Stimulated activated naive CD8-positive, alpha-beta T cell treated with anti-CD3 and anti-CD28 coated beads, Interleukin-15, Interleukin-2, amounts not matched to agents 100 ng/mL and 50 ng/mL, for 24 hours (primary cell): ENCODE measurements around the gene ARHGEF10L.

Experiments used
- H3K27ac Mint-ChIP-seq: one replicate; pipeline ENCODE4 v1.8.0; 2021; ENCODE audit warnings: mild to moderate bottlenecking, mixed read lengths
- H3K27me3 Mint-ChIP-seq: one replicate; pipeline ENCODE4 v1.8.0; 2021; ENCODE audit warnings: mixed read lengths
- H3K36me3 Mint-ChIP-seq: one replicate; pipeline ENCODE4 v1.8.0; 2021; ENCODE audit warnings: low read depth, mixed read lengths
- H3K4me1 Mint-ChIP-seq: one replicate; pipeline ENCODE4 v1.8.0; 2021; ENCODE audit warnings: low read depth, mixed read lengths
- H3K4me3 Mint-ChIP-seq: one replicate; pipeline ENCODE4 v1.8.0; 2021; ENCODE audit warnings: mild to moderate bottlenecking, mixed read lengths
- H3K9me3 Mint-ChIP-seq: one replicate; pipeline ENCODE4 v1.8.0; 2021; ENCODE audit warnings: mixed read lengths

ARHGEF10L gene

DNA sequence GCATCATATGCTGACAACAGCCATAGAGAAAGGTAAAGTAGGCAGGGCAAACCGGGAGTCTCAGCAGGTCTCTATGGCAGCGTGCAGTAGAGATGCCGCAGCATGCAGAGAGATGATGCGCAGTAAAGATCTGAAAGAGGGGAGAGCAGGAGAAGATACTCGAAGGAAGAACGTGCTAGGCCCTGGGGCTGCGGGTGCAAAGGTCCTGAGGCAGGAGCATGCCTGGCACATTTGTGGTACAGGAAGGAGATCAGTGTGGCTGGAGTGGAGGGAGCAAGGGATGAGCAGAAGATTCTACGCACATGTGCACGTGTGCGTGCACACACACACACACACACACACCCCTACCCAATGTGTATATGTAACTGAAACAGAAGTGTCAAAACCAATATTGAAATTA is 45.0 kb downstream of the ARHGEF10L start:
- H3K27ac Mint-ChIP-seq: no peak overlapping the region

DNA sequence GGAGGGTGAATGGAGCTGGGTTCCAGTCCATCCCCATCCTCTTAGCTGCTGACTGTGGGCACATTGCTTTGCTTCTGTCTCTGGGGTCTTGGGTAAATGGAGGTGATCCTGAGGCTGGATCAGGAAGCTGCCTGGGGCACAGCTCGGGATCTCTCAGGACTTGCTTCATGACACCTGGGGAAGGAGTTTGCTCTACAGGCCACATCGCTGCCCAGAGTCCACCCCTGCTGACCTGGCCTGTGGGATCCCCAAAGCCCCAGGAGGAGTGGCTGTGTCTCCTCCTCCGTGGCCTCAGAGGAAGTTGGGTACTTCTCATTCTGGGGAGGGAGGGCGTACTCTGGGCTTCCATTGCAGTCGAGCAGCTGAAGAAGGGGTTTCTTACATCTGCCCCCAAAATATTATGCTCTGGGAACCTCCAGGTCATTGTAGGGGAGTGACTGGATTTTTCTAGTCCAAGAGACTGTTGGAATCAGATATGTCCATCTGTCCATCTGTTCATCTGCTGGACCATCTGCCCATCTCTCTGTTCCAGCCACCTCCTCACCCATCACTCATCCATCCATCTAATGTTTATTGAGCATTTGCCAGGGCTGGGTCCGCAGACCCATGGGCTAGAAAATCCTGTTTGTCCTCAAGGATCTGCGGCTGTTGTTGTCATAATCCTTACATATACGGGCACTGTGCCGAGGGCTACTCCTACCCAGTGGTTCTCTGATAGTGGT is 45.9 kb downstream of the ARHGEF10L start:
- Mint-ChIP-seq H3K9me3 (no peaks in the 10 kb centered on the region), H3K36me3 (no peaks in the 10 kb centered on the region), H3K4me1 (no peaks in the 10 kb centered on the region), H3K4me3 (no peak overlapping the region), H3K27me3 (no peaks in the 10 kb centered on the region), H3K27ac (no peak overlapping the region)

More for the DNA sequence above, 45.0 kb downstream of the ARHGEF10L start:
- Mint-ChIP-seq H3K4me3 (no peak overlapping the region), H3K9me3 (no peaks in the 10 kb centered on the region), H3K36me3 (no peaks in the 10 kb centered on the region), H3K4me1 (no peaks in the 10 kb centered on the region), H3K27me3 (no peaks in the 10 kb centered on the region)

DNA sequence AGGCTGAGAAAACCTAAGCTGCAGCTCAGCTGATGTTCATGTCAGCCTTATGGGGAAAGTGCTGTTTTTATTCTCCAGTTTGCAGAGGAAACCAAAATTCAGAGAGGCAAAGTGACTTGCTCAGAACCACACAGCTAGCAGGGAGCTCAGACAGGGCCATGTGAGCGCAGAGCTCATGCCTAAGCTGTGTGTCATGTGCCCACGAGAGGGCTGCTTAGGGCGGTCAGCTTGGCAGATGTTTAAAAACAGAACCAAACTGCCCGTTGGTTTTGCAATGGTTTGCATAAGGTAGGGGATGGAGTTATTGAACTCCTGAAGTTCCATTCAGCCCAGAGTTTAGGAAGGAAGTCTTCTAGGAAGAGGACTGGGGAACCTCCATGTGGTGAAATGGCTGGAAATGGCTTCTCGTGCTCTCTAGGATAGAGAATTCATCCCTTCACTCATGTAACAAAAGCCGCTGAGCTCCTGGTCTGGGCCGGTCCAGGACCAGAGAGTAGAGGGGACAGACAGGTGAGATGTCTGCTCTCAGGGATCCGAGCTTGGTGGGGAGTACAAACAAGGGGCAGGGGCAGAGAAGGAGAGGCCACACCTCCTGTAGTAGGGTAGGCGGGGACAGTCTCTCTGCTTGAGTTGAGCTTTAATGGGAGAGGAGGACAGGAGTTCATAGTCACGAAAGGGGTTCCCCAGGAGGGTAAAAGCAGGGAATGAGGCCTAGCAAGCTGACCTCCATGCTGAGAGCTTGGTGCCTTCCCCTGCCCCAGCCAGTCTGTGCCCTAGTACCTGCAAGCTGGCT is 46.9 kb downstream of the ARHGEF10L start:
- no peaks in the 10 kb centered on the region for H3K9me3 Mint-ChIP-seq
- no peaks in the 10 kb centered on the region for H3K36me3 Mint-ChIP-seq
- no peaks in the 10 kb centered on the region for H3K27me3 Mint-ChIP-seq
- H3K4me3 Mint-ChIP-seq: no peak overlapping the region
- no peaks in the 10 kb centered on the region for H3K4me1 Mint-ChIP-seq
- H3K27ac Mint-ChIP-seq: no peak overlapping the region

DNA sequence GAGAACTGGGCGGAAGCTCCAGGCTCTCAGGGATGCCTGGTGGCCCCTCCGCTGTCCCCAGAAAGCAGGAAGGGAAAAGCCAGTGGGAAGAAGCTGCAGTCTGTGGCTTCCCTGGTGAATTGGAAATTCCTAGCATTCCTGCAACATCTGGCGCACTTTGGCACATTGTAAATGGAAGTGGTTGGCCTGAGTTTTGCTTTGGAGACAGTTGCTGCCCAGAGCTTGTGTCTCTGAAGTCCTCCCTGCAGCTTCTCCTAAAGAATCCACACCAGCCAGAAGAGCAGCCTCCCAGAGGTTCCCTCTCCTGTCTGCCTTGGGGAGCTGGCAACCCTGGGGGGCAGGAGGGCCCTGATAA is 48.2 kb downstream of the ARHGEF10L start:
- H3K4me1 Mint-ChIP-seq: no peaks in the 10 kb centered on the region
- H3K9me3 Mint-ChIP-seq: no peaks in the 10 kb centered on the region
- H3K4me3 Mint-ChIP-seq: no peak overlapping the region
- no peaks in the 10 kb centered on the region for H3K27me3 Mint-ChIP-seq
- H3K27ac Mint-ChIP-seq: no peak overlapping the region
- no peaks in the 10 kb centered on the region for H3K36me3 Mint-ChIP-seq

DNA sequence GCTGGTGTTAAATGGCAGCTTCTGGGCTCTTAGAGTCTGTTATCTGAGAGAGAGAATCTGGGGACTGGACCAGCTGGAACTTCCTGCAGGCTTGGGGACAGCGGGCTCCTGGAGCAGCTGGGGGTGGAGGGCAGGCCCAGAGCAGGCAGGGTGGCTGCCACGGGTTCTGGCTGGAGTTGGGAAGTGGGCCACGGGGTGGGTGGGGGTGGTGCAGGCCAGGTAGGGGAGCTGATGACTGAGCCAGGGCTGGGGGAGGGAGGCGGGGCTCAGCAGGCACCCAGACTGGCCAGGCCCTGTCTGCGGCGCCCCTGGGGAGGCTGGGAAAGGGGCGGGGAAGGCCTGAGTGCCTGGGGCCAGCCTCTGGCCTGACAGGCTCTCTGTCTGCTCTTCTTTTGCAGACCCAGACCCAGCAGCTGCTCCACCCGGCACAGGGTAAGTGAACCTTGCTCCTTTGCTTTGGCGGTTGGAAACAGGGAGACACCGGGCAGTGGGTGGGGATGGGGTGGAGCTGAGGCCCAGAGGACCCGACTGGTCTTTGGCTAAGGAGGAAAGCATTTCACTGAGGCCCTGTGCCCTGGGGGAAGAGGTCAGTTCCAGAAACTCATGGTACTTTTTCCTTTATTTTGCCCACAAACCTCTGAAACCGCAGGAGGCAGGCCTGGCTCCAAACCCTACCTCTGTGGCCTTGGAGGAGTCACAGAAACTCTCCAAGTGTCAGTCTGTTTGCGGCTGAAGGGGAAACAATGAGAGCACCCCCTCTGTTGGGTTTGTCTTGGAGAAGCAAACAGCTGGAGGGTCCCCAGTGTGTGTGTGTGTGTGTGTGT is 48.8 kb downstream of the ARHGEF10L start:
- H3K4me3 Mint-ChIP-seq: no peak overlapping the region
- H3K27ac Mint-ChIP-seq: no peak overlapping the region
- no peaks in the 10 kb centered on the region for H3K9me3 Mint-ChIP-seq
- no peaks in the 10 kb centered on the region for H3K27me3 Mint-ChIP-seq
- no peaks in the 10 kb centered on the region for H3K4me1 Mint-ChIP-seq
- no peaks in the 10 kb centered on the region for H3K36me3 Mint-ChIP-seq

DNA sequence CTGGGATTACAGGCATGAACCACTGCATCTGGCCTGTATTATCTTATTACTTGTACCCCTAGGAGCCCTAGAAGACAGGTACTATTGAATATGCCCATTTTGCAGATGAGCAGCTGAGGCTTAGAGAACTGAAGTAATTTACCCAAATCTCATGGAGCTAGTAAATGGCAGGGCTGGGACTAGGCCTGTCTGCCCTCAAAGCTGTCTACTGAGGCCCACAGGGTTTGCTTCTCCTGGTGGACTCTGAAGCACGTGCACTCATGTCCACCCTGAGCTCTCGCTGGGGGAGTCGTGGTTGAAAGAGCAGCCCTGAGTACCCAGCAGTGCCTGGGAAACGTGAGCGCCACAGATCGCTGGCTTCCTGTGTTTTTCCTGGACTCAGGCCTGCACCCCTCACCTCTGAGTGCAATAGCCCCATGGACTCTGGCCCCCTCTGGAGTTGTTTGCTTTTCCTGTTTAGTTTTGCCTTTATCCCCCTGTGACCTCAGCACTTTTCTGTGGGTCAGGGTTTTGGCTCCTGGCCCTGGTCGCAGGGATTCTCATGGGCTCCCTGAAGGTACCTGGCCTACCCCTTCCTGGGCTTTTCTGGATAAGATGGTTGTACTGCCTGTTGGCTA is 52.4 kb downstream of the ARHGEF10L start:
- H3K27ac Mint-ChIP-seq: no peak overlapping the region
- H3K4me3 Mint-ChIP-seq: no peak overlapping the region
- H3K9me3 Mint-ChIP-seq: no peaks in the 10 kb centered on the region
- no peaks in the 10 kb centered on the region for H3K4me1 Mint-ChIP-seq
- H3K27me3 Mint-ChIP-seq: no peaks in the 10 kb centered on the region
- H3K36me3 Mint-ChIP-seq: no peaks in the 10 kb centered on the region

DNA sequence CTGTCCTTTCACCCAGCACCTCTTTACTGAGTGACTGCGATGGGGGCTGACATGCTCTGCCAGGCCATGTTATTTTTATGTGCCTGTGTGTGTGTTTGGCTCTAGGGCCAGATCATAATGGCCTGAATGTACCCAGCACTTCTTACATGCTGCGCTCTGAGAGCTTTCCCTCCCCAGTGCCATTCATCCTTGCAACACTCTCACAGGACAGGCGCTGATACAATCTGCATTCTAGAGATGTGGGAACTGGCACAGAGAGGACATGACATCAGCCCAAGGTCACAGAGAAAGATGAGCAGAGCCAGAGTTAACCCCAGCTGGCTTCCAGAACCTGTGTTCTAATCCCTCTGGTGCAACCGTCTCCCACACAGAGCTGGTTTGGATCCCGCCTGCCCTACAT is 54.5 kb downstream of the ARHGEF10L start:
- no peak overlapping the region for H3K4me3 Mint-ChIP-seq
- no peaks in the 10 kb centered on the region for H3K36me3 Mint-ChIP-seq
- H3K27ac Mint-ChIP-seq: no peak overlapping the region
- H3K4me1 Mint-ChIP-seq: no peaks in the 10 kb centered on the region
- H3K9me3 Mint-ChIP-seq: no peaks in the 10 kb centered on the region
- no peaks in the 10 kb centered on the region for H3K27me3 Mint-ChIP-seq

DNA sequence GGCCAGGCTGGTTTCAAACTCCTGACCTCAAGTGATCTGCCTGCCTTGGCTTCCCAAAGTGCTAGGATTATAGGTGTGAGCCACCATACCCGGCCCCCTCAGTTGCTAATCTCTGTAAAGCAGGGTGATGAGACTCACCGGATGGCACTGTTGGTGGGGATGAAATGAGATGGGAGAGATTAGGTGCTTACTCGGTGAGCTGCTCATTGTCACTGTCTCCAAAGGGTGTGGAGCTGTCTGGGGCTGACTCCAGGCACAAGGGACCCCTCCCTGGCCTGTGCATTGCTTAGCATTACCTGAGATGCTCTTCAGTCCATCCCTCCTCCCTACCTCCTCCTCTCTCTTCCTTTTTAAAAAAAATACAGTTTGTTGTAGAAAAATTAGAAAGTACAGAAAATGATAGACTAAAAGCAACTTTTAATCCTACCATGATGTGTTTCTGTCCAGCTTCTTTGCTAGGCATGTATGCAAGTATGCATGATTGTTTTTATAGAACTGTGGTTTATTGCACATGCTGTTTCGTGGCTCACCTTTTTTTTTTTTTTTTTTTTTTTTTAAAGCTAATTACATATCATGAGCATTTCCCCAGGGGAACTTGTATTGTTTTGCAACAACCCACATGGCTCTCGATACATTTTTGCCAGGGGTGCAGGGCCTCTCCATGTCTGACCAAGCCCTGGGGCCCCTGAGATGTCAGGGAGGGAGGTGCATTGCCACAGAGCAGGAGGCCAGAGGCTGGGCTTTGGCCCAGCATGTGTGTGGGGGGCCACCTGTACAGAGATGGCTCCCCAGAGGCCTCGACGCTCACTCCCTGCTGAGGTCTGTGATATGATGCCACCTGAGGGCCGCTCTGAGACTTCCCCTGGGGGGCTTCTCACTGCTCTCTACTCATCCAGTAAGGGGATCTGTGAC is 55.4 kb downstream of the ARHGEF10L start:
- Mint-ChIP-seq H3K36me3 (no peaks in the 10 kb centered on the region), H3K9me3 (no peaks in the 10 kb centered on the region), H3K4me1 (no peaks in the 10 kb centered on the region), H3K27ac (no peak overlapping the region), H3K4me3 (no peak overlapping the region), H3K27me3 (no peaks in the 10 kb centered on the region)

DNA sequence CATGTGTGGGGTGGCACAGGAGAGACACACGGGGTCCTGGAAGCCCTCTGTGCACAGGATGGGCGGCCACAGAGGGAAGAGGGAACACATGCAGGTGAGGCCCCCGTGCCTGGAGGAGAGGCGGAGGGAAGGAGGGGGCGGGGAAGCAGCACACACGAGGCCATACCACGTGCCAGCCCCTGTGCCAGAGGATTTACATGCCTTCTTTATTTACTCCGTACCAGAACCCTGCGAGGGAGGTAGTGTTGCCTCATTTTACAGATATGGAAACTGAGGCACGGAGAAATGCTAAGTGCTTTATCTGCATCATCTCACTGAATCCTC is 56.1 kb downstream of the ARHGEF10L start:
- no peaks in the 10 kb centered on the region for H3K9me3 Mint-ChIP-seq
- H3K4me1 Mint-ChIP-seq: no peaks in the 10 kb centered on the region
- H3K36me3 Mint-ChIP-seq: no peaks in the 10 kb centered on the region
- H3K27me3 Mint-ChIP-seq: no peaks in the 10 kb centered on the region
- H3K4me3 Mint-ChIP-seq: no peak overlapping the region
- H3K27ac Mint-ChIP-seq: no peak overlapping the region

DNA sequence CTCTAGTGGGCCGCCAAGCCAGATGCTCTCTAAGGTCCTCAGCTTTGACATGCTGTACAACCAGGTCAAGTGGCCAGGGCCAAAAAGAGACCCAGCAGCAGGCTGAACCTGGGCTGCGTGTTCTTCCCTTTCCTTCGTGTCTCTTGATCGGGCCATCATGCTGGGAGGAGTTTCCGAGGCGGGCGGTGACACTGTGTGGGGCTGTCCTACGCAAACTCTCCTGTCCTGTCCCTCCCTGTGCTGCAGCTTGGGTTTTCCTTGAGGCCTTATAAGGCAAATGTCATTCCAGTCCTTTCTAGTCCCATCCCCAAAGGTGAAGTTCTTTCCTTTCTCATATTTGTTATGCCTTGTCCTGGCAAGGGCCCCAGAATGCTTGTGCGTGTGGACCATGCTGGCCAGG is 56.7 kb downstream of the ARHGEF10L start:
- H3K27ac Mint-ChIP-seq: no peak overlapping the region
- H3K36me3 Mint-ChIP-seq: no peaks in the 10 kb centered on the region
- no peak overlapping the region for H3K4me3 Mint-ChIP-seq
- H3K27me3 Mint-ChIP-seq: no peaks in the 10 kb centered on the region
- no peaks in the 10 kb centered on the region for H3K9me3 Mint-ChIP-seq
- H3K4me1 Mint-ChIP-seq: no peaks in the 10 kb centered on the region

DNA sequence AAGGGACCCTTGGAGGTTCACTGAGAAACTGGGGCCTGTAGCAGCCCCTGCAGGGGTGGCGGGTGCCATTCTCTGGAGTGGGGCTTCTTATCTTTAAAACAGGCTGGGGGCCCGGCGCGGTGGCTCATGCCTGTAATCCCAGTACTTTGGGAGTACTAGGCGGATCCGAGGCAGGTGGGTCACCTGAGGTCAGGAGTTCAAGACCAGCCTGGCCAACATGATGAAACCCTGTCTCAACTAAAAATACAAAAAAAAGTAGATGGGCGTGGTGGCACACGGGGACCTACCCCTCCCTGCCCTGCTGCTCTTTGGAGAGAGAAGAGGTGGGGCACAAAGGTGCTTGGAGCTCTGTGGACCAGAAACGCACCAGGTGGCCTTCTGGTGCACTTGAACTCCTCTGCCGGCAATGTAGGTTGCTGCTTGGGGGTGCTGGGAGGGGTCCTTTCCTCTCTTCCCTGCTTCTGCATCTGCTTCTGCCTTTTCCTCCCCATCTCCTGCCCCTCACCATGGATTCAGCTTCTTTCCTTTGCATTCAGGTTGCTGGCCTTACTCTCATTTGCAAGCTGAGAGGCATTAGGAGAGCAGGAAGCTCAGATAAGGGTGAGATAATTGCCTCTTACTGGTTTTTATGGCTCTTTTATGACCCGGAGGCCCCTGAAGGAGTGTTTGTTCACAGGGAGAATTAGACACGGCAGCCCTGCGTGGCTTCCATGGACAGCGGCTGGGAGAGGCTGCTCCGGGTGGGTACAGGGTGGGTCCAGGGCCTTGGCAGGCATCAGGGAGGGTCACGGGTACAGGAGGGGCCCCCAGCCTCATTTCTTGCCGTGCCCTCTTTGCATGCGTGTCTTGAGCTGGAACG is 57.4 kb downstream of the ARHGEF10L start:
- no peaks in the 10 kb centered on the region for H3K4me1 Mint-ChIP-seq

DNA sequence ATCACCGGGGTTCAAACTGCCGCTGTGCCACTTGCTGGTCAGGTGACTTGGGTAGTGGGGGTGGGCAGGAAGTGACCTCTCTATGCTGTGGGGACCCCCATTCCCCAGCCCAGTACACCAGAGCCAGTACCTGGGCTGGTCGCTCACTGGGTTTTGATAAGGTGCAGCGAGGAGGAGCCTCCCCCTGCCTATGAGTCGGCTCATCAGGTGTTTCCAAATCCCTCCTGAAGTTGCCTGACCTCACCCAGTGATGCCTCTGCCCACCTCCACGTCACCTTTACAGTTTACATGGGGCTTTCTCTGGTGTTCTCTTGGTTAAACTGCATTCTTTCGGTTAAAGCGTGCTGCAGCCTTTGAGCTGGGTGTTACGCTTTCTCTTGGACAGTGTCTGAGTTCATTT is 58.2 kb downstream of the ARHGEF10L start:
- no peaks in the 10 kb centered on the region for H3K27me3 Mint-ChIP-seq
- no peak overlapping the region for H3K27ac Mint-ChIP-seq
- H3K9me3 Mint-ChIP-seq: no peaks in the 10 kb centered on the region
- no peak overlapping the region for H3K4me3 Mint-ChIP-seq
- H3K4me1 Mint-ChIP-seq: no peaks in the 10 kb centered on the region
- H3K36me3 Mint-ChIP-seq: no peaks in the 10 kb centered on the region

More for the DNA sequence above, 57.4 kb downstream of the ARHGEF10L start:
- no peaks in the 10 kb centered on the region for H3K9me3 Mint-ChIP-seq
- H3K36me3 Mint-ChIP-seq: no peaks in the 10 kb centered on the region
- no peak overlapping the region for H3K27ac Mint-ChIP-seq
- H3K27me3 Mint-ChIP-seq: no peaks in the 10 kb centered on the region
- no peak overlapping the region for H3K4me3 Mint-ChIP-seq

DNA sequence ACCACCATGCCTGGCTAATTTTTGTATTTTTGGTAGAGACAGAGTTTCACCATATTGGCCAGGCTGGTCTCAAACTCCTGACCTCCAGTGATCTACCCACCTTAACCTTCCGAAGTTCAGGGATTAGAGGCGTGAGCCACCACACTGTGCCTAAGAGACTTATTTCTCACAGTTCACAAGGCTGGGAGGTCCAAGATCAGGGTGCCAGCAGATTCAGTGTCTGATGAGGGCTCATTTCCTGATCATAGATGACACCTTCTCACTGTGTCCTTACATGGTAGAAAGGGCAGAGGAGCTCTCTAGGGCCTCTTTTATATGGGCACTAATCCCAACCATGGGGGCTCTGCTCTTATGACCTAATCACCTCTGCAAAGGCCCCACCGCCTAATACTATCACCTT is 58.8 kb downstream of the ARHGEF10L start:
- no peak overlapping the region for H3K4me3 Mint-ChIP-seq
- H3K27ac Mint-ChIP-seq: no peak overlapping the region
- no peaks in the 10 kb centered on the region for H3K27me3 Mint-ChIP-seq
- H3K4me1 Mint-ChIP-seq: no peaks in the 10 kb centered on the region
- no peaks in the 10 kb centered on the region for H3K36me3 Mint-ChIP-seq
- H3K9me3 Mint-ChIP-seq: no peaks in the 10 kb centered on the region
